GM19238 (cell line): ENCODE results near the gene LIPC.

ENCODE experiments used
- DNase-seq: peaks from one replicate; pipeline ENCODE4 v3.0.0; 2011; ENCODE audit warnings: low spot score; ENCODE audit not compliant: insufficient read length

LIPC gene

GRCh38 chr15:58454950-58455401, 23.2 kb downstream of the LIPC start:
- DNase-seq: no peak

- DNase-seq: no peak
Measured at GRCh38 chr15:58457466-58457965, 25.7 kb downstream of the LIPC start.

DNA sequence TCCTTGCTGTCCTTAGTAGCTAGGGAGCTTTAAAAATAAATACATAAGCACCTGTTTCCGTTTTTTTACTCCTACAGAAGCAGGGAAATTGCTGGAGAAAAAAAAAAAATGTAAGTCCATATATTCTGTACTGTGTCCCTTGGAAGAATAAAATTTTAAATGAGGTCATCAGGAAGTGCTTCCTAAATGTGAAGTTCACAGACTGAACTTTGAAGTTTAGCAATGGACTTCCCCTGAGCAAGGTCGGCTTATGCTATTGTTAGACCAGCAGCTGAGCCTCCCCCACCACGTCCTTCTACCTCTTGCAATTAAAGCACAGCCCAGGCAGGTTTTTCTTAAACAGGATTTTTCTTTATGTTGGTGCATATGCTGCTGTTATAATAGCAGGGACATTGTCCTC, 26.3 kb downstream of the LIPC start:
- DNase-seq: no peak

- DNase-seq: no peak
Measured at GRCh38 chr15:58459045-58459444, 27.3 kb downstream of the LIPC start.

DNA sequence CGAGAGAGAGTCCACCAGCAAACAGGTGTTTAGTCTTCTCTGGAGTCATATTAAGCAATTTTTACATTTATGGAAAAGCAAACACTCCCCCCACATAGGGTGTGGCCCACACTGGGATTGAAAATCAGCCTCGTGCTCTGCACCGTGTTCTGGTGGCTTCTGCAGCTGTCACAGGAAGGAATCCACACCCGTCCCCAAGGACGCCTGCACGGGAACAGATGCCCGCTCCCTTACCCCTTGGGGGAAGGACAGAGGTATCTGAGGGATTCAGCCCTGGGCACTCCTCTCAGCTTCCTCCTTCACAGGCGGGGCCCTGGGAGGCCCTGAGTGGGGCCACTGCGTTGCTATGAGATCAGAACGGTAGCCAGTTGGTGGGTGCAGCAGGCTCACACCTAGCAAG, 27.8 kb downstream of the LIPC start:
- DNase-seq: no peak

- no peak for DNase-seq
Measured at GRCh38 chr15:58460116-58460790, 28.5 kb downstream of the LIPC start.

GRCh38 chr15:58460872-58461271, 29.1 kb downstream of the LIPC start:
- no peak for DNase-seq

DNA sequence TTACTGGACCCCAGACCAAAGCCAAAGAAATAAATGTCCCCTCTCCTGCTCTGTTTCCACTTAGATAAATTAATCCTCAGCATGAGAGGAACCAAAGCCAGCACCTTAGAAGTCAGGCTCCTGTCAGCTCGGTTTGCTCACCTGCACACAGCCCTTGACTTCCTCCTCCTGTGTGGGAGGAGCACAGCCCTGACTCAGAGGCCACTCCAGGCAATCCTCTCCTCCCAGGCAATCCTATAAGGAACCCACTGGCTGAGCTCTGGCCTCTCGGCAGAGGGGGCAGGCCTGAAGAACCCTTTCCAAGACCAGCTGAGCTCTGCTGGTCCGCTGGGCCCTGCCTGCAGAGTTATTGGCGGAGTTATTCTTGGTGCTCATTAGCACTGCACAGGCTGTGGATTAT, 30.8 kb downstream of the LIPC start:
- no peak for DNase-seq

- DNase-seq: no peak
Measured at GRCh38 chr15:58462973-58463663, 31.3 kb downstream of the LIPC start.

GRCh38 chr15:58463815-58464650, 32.2 kb downstream of the LIPC start:
- no peak for DNase-seq

DNA sequence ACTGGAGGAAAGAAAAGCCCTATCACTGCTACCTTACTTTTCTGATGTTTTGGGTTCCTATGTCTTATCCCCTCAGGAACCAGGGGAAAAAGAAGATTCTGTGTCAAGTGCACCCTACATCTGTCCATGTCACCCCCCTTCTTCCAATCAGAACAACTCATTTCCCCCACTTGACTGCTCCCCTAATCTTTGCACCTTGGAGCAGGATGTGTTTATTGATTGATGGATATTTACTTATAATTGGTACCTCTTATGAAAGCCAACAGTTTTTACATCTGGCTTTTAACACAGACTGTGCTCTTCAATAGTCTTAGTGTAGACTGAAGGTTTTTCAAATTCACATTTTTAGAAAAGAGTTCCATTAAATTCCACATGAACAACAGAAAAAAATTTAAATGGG, 33.3 kb downstream of the LIPC start:
- no peak for DNase-seq

DNA sequence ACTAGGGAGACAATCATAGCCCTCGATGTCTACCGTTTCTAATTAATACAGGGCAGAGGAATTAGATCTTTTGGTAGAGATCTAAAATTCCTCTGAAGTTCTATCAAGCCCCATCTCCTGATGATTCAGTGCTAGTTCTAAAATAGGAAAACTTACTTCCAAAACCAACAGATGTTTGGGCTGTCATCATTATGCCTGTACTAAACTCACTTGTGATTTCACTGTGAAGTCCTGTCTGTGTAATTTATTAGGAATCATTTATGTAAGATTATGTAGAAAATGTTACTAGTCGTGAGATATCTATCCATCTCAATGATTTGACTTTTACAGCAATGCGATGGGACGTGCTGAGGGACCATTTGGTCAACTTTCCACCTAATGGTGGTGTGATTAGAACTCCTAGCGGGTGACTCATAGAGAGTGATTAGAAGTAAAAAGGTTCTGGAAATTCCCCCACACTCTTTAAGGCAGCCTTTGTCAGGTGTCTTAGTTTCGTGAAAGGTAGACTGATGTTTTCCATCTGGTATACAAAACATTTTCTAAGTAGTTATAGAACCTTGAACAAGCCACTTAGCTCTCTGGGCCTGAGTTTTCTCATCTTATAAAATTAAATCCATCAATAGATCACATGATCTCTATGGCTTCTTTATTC, 34.2 kb downstream of the LIPC start:
- no peak for DNase-seq

- no peak for DNase-seq
Measured at GRCh38 chr15:58466566-58466965, 34.8 kb downstream of the LIPC start.

- no peak for DNase-seq
Measured at GRCh38 chr15:58467121-58467721, 35.4 kb downstream of the LIPC start.

DNA sequence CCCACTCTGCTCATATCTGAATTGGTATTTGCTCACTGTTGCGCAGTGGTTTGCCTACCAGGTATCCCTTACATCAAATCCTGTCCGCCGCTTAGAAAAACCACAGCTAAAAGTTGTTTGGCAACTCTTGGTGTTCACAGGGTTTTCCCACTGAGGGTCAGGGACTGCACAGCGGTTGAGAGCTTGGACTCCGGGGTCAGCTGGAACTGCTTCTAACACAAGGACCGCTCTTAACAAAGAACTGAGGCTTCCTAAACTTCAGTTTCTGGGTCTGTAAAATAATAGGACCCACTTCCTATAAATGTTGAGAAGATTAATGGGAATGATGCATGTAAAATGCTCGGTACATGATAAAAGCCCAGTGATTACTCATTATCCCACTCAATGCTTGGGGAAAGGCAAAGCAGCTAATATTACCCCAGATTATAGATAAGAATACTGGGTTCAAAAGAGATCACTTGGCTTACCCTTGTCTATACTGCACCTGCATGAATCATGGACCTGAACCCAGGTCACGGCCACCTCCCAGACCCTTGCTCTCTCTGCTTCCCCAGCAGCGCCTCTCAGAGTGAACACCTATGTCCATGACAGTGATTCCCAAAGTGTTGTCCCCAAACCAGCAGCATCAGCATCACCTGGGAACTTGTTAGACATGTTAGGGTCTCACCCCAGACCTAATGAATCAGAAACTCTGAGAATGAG, 36.1 kb downstream of the LIPC start:
- DNase-seq: no peak

GRCh38 chr15:58469432-58470353, 37.9 kb downstream of the LIPC start:
- no peak for DNase-seq

DNA sequence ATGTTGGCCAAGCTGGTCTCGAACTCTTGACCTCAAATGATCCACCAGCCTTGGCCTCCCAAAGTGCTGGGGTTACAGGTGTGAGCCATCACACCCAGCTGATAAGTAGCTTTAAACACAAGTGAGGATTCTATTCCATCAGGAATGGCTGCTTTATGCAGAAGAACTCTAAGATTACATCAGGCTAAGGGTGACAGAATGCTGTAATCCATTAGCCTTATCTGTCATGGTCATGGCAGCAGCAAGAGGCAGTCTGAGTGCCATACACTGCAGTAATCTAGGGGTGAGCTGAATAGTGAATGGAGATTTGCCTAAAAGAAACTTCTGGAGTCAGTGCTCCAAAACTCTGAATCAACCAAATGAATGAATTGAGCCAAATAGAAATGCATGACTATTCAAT, 39.6 kb downstream of the LIPC start:
- no peak for DNase-seq

- no peak for DNase-seq
Measured at GRCh38 chr15:58472221-58472620, 40.4 kb downstream of the LIPC start.

DNA sequence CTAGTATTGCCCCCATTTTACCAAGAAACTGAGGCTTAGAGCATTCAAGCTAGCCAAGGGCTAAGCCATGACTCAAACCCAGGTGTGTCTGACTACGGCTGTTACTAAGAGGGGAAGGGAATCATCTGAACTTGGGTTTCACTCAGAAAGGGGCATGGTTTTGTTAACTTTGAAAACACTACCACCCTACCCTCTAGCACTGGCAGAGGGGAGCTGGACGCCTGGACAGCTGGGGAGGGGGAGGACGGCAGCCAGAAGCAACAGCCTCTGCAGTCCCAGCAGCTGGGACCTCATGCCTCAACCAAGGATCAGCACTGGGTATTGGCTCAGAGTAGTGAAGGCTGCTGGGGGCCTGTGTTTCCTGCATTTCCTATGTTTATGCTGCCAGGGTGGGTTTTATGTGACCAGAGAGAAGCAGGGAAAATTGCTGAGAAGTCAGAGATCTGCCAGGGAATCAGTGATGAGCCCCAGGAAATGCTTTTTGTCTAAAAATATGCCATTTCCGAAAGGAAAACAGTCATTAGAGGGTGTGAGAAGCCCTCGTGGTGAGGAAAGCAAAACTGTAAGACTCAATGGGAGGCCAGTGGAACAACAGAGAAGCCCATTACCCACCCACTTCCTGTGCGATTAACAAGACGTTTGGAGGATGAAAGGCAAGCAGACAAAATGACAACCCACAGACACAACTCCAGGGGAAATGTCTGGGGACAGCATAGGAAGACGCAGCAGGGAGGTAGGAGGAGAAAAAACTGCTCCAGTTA, 41.2 kb downstream of the LIPC start:
- DNase-seq: no peak
